ENCODE results near the gene LLGL1.
"Not testable (repeated sequence)": the region's sequence is repeated elsewhere in the genome, so short reads cannot be mapped to it uniquely, and the experiment has no call there.

LLGL1 gene

GRCh38 chr17:18194804-18195203 lies 30.6 kb upstream of the LLGL1 start:
- no peak for DNase-seq

GRCh38 chr17:18195246-18195645 lies 30.2 kb upstream of the LLGL1 start:
- no peak for DNase-seq

- DNase-seq, result no peak
Measured at GRCh38 chr17:18197535-18198194, 27.8 kb upstream of the LLGL1 start.

DNA sequence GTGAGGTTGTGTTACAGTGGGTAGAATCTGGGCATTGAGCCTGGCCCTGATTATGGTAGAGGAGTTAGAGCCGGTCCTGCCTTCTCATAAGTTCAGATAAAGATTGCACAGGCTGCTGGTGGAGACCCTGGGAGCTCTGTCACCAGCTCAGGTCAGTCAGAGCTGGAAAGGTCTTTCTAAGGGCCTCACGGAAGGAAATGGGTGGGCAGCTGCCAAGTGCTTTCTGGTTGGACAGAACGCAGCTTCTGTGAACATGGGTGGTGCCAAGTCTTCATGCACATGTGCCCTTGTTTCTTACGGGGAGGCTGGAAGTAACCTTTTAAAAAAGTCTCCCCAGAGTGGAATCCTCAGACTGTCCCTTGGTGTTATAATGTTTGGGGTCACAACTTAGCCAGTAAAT lies 26.9 kb upstream of the LLGL1 start:
- no peak for DNase-seq

DNA sequence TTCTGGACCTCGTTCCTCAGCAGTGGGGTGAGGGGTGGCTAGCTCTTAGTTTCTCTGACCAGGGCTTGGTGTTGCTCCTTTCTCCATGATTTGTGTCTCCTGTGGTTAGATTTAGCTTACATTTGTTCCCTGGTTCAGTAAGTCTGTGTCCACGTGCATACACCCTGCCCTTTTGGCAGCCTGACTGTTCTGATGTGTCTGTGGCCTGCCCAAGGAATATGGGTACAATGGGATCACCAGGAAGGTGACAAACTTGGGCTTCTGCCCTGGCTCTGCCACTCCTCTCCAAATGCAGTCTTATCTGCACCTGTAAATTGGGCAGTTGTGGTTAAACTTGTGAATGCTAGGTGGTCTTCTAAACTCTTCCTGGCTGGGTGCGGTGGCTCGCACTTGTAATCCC lies 24.3 kb upstream of the LLGL1 start:
- no peak for DNase-seq

DNA sequence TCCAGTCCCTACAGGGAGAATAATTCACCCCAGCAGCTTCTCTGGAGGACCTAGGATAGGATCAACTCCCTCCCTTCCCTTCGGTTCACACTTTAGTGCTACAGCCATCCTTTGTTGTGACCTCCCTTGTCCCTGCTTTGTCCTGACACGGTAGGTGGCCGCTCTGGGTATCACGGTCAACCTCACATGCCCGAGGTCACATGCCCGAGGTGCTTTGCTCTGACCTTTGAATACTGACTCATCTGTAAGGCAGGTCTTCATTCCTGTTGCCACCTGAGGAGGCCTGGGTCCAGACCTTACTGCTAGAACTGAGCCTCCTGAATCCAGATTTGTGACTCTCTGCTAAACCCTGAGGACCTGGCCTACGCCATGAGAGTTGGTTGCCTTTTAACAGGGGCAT lies 22.1 kb upstream of the LLGL1 start:
- no peak for DNase-seq

- no peak for DNase-seq
Measured at GRCh38 chr17:18205861-18206260, 19.6 kb upstream of the LLGL1 start.

- no peak for DNase-seq
Measured at GRCh38 chr17:18206962-18207361, 18.5 kb upstream of the LLGL1 start.

DNA sequence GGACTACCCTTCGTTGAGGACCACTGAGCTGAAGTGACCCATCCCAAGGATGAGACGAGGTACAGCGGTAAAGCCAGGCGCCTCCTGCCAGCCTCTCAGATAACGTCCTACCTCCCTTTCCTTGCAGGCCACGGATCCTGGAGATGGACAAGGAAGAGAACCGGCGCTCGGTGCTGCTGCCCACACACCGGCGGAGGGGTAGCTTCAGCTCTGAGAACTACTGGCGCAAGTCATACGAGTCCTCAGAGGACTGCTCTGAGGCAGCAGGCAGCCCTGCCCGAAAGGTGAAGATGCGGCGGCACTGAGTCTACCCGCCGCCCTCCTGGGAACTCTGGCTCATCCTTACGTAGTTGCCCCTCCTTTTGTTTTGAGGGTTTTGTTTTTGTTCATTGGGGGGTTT lies 17.3 kb upstream of the LLGL1 start:
- DNase-seq, result no peak

GRCh38 chr17:18213666-18214270 lies 11.7 kb upstream of the LLGL1 start:
- no peak for DNase-seq

GRCh38 chr17:18216906-18217305 lies 8.5 kb upstream of the LLGL1 start:
- DNase-seq, result not testable (repeated sequence)

- DNase-seq, result peak; percentile 69
Measured at GRCh38 chr17:18217412-18218015, 7.9 kb upstream of the LLGL1 start.

- DNase-seq, result no peak
Measured at GRCh38 chr17:18218756-18219415, 6.5 kb upstream of the LLGL1 start.

DNA sequence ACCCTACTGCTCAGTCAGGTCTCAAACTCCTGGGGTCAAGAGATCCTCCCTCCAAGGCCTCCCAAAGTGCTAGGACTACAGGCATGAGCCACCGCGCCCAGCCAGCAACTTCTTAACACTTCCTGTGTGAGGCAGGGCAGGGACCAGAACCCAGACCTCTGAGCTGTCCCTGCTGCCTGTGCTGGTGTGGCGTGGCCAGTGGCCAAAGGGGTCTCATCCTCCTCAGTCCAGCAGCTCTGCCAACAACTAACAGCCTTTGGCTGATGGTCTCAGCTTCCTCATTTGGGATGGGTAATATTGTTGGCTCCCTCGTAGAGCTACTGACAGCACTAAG lies 1.4 kb upstream of the LLGL1 start:
- no peak for DNase-seq

DNA sequence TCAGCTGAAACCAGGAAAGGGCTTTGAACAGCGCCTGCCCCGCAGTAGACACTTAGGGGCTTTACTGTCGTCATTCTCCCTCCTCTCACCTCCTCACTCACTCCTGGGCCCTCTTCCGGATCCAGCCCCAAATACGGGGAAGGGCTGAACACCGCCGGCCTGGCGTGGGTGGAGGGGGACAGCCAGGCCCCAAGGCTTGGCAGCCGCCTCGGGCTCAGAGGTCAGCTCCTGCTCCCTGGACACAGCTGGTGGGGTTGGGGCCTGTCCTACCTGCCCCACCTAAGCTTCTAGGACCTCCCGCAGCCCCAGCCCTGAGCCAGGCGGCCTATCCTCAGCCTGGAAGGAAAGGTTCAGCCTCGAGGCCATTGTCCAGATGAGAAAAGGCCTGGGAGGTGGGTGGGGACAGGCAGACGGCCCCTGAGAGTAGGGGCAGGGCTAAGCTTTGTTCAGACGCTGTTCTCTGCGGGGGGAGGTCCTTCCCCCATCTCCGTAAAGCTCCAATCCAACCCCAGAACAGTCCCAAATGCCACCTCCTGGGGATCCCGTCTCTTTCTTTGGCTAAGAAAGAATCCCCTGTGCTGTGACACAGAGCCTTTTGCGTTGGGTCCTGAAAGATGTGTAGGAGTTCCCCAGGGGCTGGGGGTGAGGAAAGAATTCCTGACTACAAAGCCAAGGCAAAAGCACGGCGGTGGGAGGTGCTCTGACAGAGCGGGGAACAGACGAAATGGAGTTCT lies 881 bp upstream of the LLGL1 start:
- DNase-seq, result no peak

GRCh38 chr17:18225642-18226283 lies 328 bp downstream of the LLGL1 start:
- no peak for DNase-seq

DNA sequence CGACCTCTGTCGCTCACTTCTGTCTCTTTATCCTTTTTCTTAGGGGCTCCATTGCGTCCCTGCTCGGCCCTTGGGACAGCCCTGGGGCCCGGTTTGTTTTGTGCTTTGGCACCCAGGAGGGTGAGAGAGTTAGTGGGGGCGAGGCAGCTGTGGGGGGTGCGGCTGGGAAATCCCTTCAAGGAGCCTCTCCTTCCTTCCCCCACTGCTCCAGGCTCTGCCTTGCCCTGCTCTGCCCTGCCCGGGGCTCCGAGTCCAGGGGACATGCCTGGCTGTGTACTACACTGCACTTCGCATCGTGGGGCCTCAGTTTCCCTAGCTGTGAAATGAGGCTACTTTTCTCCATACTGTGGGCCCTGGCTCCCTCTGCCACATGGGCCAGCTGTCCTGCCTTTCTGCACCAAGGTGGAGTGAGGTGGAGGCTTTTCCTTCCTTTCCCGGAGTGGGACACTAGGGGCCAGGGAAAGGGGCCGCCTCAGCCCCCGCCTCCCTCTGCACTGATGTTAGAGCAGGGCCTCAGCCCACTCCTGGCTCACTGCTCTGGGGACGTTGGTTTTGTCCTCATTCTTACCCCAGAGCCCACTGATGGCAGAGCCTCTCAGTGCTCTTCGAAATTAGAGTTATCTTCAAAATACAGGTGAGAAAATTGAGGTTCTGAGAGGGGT lies 980 bp downstream of the LLGL1 start:
- DNase-seq, result no peak

DNA sequence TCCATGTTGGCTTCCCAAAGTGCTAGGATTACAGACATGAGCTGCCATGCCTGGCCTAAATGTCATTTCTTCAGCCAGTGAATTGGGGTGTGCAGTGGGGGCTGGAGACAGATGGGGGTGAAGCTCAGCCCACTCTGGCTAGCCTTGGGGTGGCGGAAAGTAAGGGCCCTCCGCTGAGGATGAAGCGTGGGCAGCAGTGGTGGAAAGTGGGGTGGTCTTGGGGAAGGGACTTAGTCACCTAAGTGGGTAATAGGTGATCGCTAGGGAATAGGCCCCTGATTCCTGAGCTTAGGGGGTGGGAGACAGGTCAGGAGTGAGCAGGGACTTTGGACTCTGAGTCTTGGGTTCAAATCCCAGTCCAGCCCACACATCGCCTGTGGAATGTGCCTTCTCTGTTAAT lies 2.2 kb downstream of the LLGL1 start:
- no peak for DNase-seq

DNA sequence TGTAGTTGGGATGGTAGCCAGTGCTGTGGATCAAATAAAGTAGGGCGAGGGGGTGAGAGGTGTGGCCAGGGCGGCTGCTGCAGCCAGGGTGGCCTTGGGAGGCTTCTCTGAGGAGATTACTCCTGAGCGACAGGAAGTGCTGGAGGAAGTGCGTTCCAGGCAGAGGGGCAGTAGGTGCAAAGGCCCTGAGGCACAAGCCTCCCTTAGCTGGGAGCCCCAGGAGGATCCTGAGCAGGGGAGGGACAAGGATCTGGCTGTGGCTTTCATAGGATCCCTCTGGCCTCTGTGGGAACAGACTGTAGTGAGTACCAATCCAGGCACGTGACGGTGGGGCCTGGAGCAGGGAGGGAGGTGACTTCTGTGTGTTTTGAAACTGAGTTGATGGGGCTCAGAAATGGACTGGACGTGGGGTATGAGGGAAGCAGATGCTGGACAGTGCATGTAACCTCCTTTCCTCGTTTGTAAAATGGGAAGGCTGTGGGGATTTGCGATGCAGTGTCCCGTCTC lies 2.8 kb downstream of the LLGL1 start:
- DNase-seq, result no peak

GRCh38 chr17:18229254-18229653 lies 3.8 kb downstream of the LLGL1 start:
- DNase-seq, result no peak

DNA sequence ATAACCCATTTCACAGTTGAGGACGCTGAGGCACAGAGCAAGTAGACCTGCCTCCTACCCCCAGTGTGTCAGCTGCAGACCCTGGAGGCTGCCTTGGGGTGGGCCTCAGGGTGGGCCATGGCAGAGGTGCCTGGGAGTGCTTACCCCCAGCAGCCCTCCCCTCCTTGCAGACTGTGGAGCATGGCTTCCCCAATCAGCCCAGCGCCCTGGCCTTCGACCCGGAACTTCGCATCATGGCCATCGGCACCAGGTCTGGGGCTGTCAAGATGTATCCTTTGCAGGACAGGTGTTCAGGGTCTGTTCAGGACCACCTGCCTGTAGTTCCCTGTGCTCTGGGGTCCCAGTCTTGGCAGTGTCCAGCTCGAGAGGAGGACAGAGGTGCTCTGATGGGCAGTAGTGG lies 4.3 kb downstream of the LLGL1 start:
- DNase-seq, result no peak

Measured in CD4-positive, alpha-beta T cell treated with Interferon gamma for 1 hour (primary cell).